Measurements from ENCODE around the gene GPR137B.

GRCh38 chr1:236200925-236201324, 58.6 kb downstream of the GPR137B start:
- TF ChIP-seq CTCF (IDR thresholded peaks at IDR 0.05; ENCODE audit: low read depth, low read length, poor library complexity, severe bottlenecking), result no peak
- no peak for TF ChIP-seq EZH2phosphoT487 (IDR thresholded peaks at IDR 0.05; ENCODE audit: borderline replicate concordance, low read length)
